DMS53 treated with DMSO at 0.1 percent for 48 hours (cell line): Measurements from ENCODE around the gene MYOG.

Experiments used
- DNase-seq: peaks from one replicate; lab custom pipeline; 2025; ENCODE audit not compliant: unreplicated experiment; lab: John Stamatoyannopoulos, UW

Gene MYOG

DNA sequence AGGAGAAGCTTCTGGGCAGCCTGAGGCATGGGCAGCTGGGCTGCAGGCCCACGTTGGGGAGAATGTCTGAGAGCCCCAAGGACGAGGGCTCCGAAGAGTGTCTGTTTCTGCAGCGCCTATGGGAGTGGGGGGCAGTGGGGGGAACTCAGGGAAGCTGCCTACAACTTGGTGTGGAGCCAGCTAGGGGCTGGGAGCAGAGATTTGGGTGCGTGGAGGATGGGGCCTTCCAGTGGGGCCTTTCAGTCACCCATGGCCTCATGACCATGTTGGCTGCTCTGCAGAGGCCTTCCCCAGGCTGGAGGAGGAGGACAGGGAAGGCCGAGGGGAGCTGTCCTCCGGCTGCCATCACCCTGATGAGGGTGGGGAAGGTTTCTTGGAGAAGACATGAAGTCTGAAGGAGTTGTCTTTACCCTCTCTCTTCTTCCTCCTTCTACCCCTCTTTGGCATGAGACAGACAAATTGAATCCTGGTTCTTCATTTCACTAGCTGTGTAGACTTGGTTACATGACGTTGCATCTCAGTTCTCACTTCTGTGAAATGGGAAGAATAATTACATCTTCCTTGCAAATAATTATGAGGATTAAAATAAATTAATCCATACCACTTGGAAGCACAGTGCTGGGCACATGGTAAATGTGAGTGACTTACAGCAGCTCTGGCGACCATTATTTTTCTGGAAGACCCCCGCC, 51.2 kb downstream of the MYOG start:
- no peak for DNase-seq

- no peak for DNase-seq
These were observed 51.9 kb downstream of the MYOG start for GRCh38 chr1:203033917-203034316.

DNA sequence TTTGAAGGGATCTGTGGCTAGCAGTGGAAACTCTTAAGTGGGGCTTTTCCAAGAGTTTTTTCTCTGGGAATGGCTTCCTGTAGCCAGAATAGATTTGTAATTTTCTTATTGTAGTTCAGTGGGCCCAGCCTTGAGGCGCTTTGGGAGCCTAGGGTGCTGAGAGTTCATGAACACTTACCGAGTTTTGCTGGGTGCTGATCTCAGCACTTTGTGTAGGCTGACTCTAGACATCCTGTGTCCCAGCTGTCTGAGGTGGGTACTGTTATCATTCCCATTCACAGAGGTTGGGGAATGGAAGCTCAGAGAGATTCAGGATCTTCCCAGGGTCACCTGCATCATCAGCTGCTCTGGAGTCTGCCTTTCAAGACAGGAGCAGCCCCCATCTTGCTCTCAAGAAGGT, 52.5 kb downstream of the MYOG start:
- no peak for DNase-seq
